Neural progenitor cell (in vitro differentiated cells): ENCODE measurements around the gene COL15A1. TPM values are rescaled to one million over a fixed set of nuclear protein-coding genes. Genes with fewer than 3 reads are reported as not detected.

Experiments used
- DNase-seq: peaks from one replicate; pipeline ENCODE4 v3.0.0-alpha.2; 2016; ENCODE audit warnings: low spot score
- H2AFZ ChIP-seq: fragments of 200-600 bp; sonication (generic); replicated peaks from 2 replicates; pipeline ENCODE4 v1.6.1; 2016; ENCODE audit warnings: antibody characterized with exemption
- H3F3A ChIP-seq: fragments of 200-600 bp; sonication (generic); 2 replicates; pipeline ENCODE4 v1.6.1; 2016; ENCODE audit warnings: antibody characterized with exemption, low read depth
- H3K27ac ChIP-seq: fragments of 200-600 bp; sonication (generic); 2 replicates; pipeline ENCODE4 v1.5.1; 2016; ENCODE audit warnings: mild to moderate bottlenecking
- H3K27me3 ChIP-seq: fragments of 200-600 bp; sonication (generic); 2 replicates; pipeline ENCODE4 v1.6.1; 2016; ENCODE audit warnings: mild to moderate bottlenecking, moderate library complexity
- H3K36me3 ChIP-seq: fragments of 200-600 bp; sonication (generic); 2 replicates; pipeline ENCODE4 v1.5.1; 2016
- H3K4me1 ChIP-seq: fragments of 200-600 bp; sonication (generic); 2 replicates; pipeline ENCODE4 v1.6.1; 2016; ENCODE audit warnings: mixed run types
- H3K4me2 ChIP-seq: fragments of 200-600 bp; sonication (generic); 2 replicates; pipeline ENCODE4 v1.6.1; 2016
- H3K4me3 ChIP-seq: fragments of 200-600 bp; sonication (generic); 2 replicates; pipeline ENCODE4 v1.5.1; 2016
- H3K79me2 ChIP-seq: fragments of 200-600 bp; sonication (generic); 2 replicates; pipeline ENCODE4 v1.6.1; 2016; ENCODE audit warnings: low read depth
- H3K9ac ChIP-seq: fragments of 200-600 bp; sonication (generic); 2 replicates; pipeline ENCODE4 v1.6.1; 2016
- H3K9me3 ChIP-seq: fragments of 200-600 bp; sonication (generic); 2 replicates; pipeline ENCODE4 v1.5.1; 2016; ENCODE audit warnings: low read depth
- H4K20me1 ChIP-seq: fragments of 200-600 bp; sonication (generic); 2 replicates; pipeline ENCODE4 v1.6.1; 2016; ENCODE audit warnings: low read depth
- H3K27ac Mint-ChIP-seq: 3 replicates; pipeline ENCODE4 v1.8.0; 2021; ENCODE audit warnings: mixed read lengths
- H3K27me3 Mint-ChIP-seq: 2 replicates; pipeline ENCODE4 v1.8.0; 2022; ENCODE audit warnings: low read depth, mild to moderate bottlenecking, inconsistent platforms, moderate library complexity, mixed read lengths; ENCODE audit not compliant: insufficient read depth
- H3K36me3 Mint-ChIP-seq: 3 replicates; pipeline ENCODE4 v1.8.0; 2021; ENCODE audit warnings: mixed read lengths
- H3K4me1 Mint-ChIP-seq: 3 replicates; pipeline ENCODE4 v1.8.0; 2021; ENCODE audit warnings: mixed read lengths
- H3K4me3 Mint-ChIP-seq: 3 replicates; pipeline ENCODE4 v1.8.0; 2021; ENCODE audit warnings: mild to moderate bottlenecking, moderate library complexity, mixed read lengths
- H3K9me3 Mint-ChIP-seq: 3 replicates; pipeline ENCODE4 v1.8.0; 2020; ENCODE audit warnings: mixed read lengths
- CTCF ChIP-seq: fragments of 200-600 bp; sonication (generic); IDR thresholded peaks from 2 replicates; pipeline ENCODE4 v1.5.1; 2017; ENCODE audit warnings: antibody characterized with exemption, mild to moderate bottlenecking
- EZH2 ChIP-seq: fragments of 200-600 bp; sonication (generic); IDR thresholded peaks from 2 replicates; pipeline ENCODE4 v1.6.1; 2017; ENCODE audit warnings: antibody characterized with exemption, mild to moderate bottlenecking, moderate library complexity
- EZH2phosphoT487 ChIP-seq: fragments of 200-600 bp; sonication (generic); IDR thresholded peaks from 2 replicates; pipeline ENCODE4 v1.6.1; 2017; ENCODE audit warnings: antibody characterized with exemption
- total RNA-seq: library from RNA; depleted of rRNA; stranded (reverse); fragments of >200 nt; gene quantifications from 2 replicates; pipeline ENCODE4 v1.2.3, GENCODE V29; 2015; ENCODE audit warnings: low replicate concordance

The COL15A1 gene
- total RNA-seq, 1 donor from 2014 or later: 3.2 TPM

GRCh38 chr9:98933890-98934289 is 9.8 kb upstream of the COL15A1 start:
- no peak overlapping the region for H3K4me2 ChIP-seq
- H3K4me1 ChIP-seq: peaks cover 5% of the 10 kb centered on the region
- TF ChIP-seq CTCF: no peak
- TF ChIP-seq EZH2phosphoT487: no peak
- no peak for TF ChIP-seq EZH2
- no peaks in the 10 kb centered on the region for H3K79me2 ChIP-seq
- H2AFZ ChIP-seq: no peak overlapping the region
- Mint-ChIP-seq H3K9me3 (peaks cover 2% of the 10 kb centered on the region), H3K27me3 (peaks cover 6% of the 10 kb centered on the region), H3K4me3 (no peak overlapping the region), H3K36me3 (no peaks in the 10 kb centered on the region), H3K27ac (no peak overlapping the region), H3K4me1 (peaks cover 5% of the 10 kb centered on the region)
- no peak for DNase-seq
- no peaks in the 10 kb centered on the region for H4K20me1 ChIP-seq
- H3K27ac ChIP-seq: no peak overlapping the region
- H3F3A ChIP-seq: no peaks in the 10 kb centered on the region
- H3K4me3 ChIP-seq: no peak overlapping the region
- no peaks in the 10 kb centered on the region for H3K9me3 ChIP-seq
- no peak overlapping the region for H3K9ac ChIP-seq
- peaks cover 6% of the 10 kb centered on the region for H3K27me3 ChIP-seq
- no peaks in the 10 kb centered on the region for H3K36me3 ChIP-seq

GRCh38 chr9:98935071-98935505 is 8.6 kb upstream of the COL15A1 start:
- Histone ChIP-seq H3K9ac (no peak overlapping the region), H3K4me3 (no peak overlapping the region), H3F3A (no peaks in the 10 kb centered on the region), H3K4me1 (peaks cover 5% of the 10 kb centered on the region), H3K27me3 (peaks cover 16% of the 10 kb centered on the region), H3K36me3 (no peaks in the 10 kb centered on the region), H3K4me2 (no peak overlapping the region), H3K9me3 (no peaks in the 10 kb centered on the region), H4K20me1 (no peaks in the 10 kb centered on the region), H3K79me2 (no peaks in the 10 kb centered on the region), H3K27ac (no peak overlapping the region), H2AFZ (no peak overlapping the region)
- Mint-ChIP-seq H3K36me3 (no peaks in the 10 kb centered on the region), H3K27ac (peak overlapping the region; percentile 12), H3K9me3 (peaks cover 2% of the 10 kb centered on the region), H3K4me3 (no peak overlapping the region), H3K27me3 (peaks cover 4% of the 10 kb centered on the region), H3K4me1 (peaks cover 7% of the 10 kb centered on the region)
- TF ChIP-seq EZH2phosphoT487: no peak
- TF ChIP-seq CTCF: no peak
- TF ChIP-seq EZH2: no peak
- no peak for DNase-seq

DNA sequence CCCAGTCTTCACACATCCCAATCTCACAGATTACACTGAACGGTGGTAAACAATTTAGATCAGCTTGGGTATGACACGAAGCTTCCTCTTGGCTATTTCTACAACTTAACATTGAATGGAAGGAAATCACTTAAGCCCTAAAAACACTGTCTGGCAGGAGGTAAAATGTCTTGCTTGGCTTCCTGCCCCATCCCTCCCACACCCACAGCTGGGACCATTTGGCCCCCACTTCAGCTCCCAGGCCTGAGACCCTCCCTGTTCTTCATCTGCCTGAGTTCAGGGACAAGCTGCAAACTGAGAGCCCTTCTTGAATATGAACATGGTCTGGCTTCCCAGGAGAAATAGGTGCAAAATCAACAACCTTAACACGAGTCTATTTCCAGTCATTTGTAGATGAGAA is 3.4 kb upstream of the COL15A1 start:
- no peak overlapping the region for H2AFZ ChIP-seq
- peaks cover 8% of the 10 kb centered on the region for H3K4me1 Mint-ChIP-seq
- H3K4me1 ChIP-seq: peaks cover 3% of the 10 kb centered on the region
- H3K27me3 ChIP-seq: peaks cover 67% of the 10 kb centered on the region
- H3K36me3 Mint-ChIP-seq: no peaks in the 10 kb centered on the region
- no peak overlapping the region for H3K4me3 Mint-ChIP-seq
- no peaks in the 10 kb centered on the region for H3K9me3 ChIP-seq
- H3K79me2 ChIP-seq: no peaks in the 10 kb centered on the region
- no peak overlapping the region for H3K27ac Mint-ChIP-seq
- no peaks in the 10 kb centered on the region for H3K9me3 Mint-ChIP-seq
- no peak for TF ChIP-seq CTCF
- TF ChIP-seq EZH2phosphoT487: no peak
- no peak for TF ChIP-seq EZH2
- no peak overlapping the region for H3K4me3 ChIP-seq
- peaks cover 8% of the 10 kb centered on the region for H3F3A ChIP-seq
- H3K27me3 Mint-ChIP-seq: peaks cover 50% of the 10 kb centered on the region
- no peak overlapping the region for H3K9ac ChIP-seq
- DNase-seq: no peak
- H3K4me2 ChIP-seq: no peak overlapping the region
- no peak overlapping the region for H3K27ac ChIP-seq
- no peaks in the 10 kb centered on the region for H4K20me1 ChIP-seq
- H3K36me3 ChIP-seq: no peaks in the 10 kb centered on the region
